Renal cortex interstitium (tissue), 15 donors: ENCODE data around the gene NRP1. TPM values are rescaled to one million over a fixed set of nuclear protein-coding genes. Genes with fewer than 3 reads are reported as not detected.
"Not testable (repeated sequence)": the region's sequence is repeated elsewhere in the genome, so short reads cannot be mapped to it uniquely, and the experiment has no call there.

Experiments used
- DNase-seq, 11 donors: peaks; one replicate each; pipeline ENCODE4 v3.0.0-alpha.2; 2013; ENCODE audit warnings: low read depth in 9 of 11, low spot score in 4 of 11; ENCODE audit errors: extremely low read depth in 1 of 11
- long read RNA-seq, 16 experiments: transcript quantifications; one replicate each; lab custom pipeline, GENCODE V29; 2026
- polyA plus RNA-seq, 3 donors: library from polyadenylated mRNA; unstranded; fragments of 120-200 nt; gene quantifications; one replicate each; pipeline ENCODE4 v1.2.1, GENCODE V29; 2013; ENCODE audit not compliant: insufficient read length in 3 of 3

Gene NRP1
- polyA plus RNA-seq, result 100 to 1,000 TPM; 148 to 156 (median 155) TPM
- long read RNA-seq, donor 1, full-length matches to known transcripts, result 5 of 44 reads
- long read RNA-seq, donor 1, partial matches to known transcripts, result 39 of 44 reads
- long read RNA-seq, donor 1, other reads (novel, unspliced or antisense), result 0 of 44 reads
- long read RNA-seq, donor 2, full-length matches to known transcripts, result 3 of 90 reads
- long read RNA-seq, donor 2, partial matches to known transcripts, result 87 of 90 reads
- long read RNA-seq, donor 2, other reads (novel, unspliced or antisense), result 0 of 90 reads
- long read RNA-seq, donor 3, full-length matches to known transcripts, result 13 of 65 reads
- long read RNA-seq, donor 3, partial matches to known transcripts, result 52 of 65 reads
- long read RNA-seq, donor 3, other reads (novel, unspliced or antisense), result 0 of 65 reads
- long read RNA-seq, donor 4, full-length matches to known transcripts, result 11 of 68 reads
- long read RNA-seq, donor 4, partial matches to known transcripts, result 57 of 68 reads
- long read RNA-seq, donor 4, other reads (novel, unspliced or antisense), result 0 of 68 reads
- long read RNA-seq, donor 5, result 0 reads
- long read RNA-seq, donor 6, full-length matches to known transcripts, result 12 of 53 reads
- long read RNA-seq, donor 6, partial matches to known transcripts, result 41 of 53 reads
- long read RNA-seq, donor 6, other reads (novel, unspliced or antisense), result 0 of 53 reads
- long read RNA-seq, donor 7, full-length matches to known transcripts, result 6 of 47 reads
- long read RNA-seq, donor 7, partial matches to known transcripts, result 41 of 47 reads
- long read RNA-seq, donor 7, other reads (novel, unspliced or antisense), result 0 of 47 reads
- long read RNA-seq, donor 8, full-length matches to known transcripts, result 13 of 73 reads
- long read RNA-seq, donor 8, partial matches to known transcripts, result 60 of 73 reads
- long read RNA-seq, donor 8, other reads (novel, unspliced or antisense), result 0 of 73 reads
- long read RNA-seq, donor 9, full-length matches to known transcripts, result 8 of 59 reads
- long read RNA-seq, donor 9, partial matches to known transcripts, result 51 of 59 reads
- long read RNA-seq, donor 9, other reads (novel, unspliced or antisense), result 0 of 59 reads
- long read RNA-seq, donor 10, full-length matches to known transcripts, result 3 of 33 reads
- long read RNA-seq, donor 10, partial matches to known transcripts, result 30 of 33 reads
- long read RNA-seq, donor 10, other reads (novel, unspliced or antisense), result 0 of 33 reads
- long read RNA-seq, donor 11, full-length matches to known transcripts, result 8 of 58 reads
- long read RNA-seq, donor 11, partial matches to known transcripts, result 50 of 58 reads
- long read RNA-seq, donor 11, other reads (novel, unspliced or antisense), result 0 of 58 reads
- long read RNA-seq, donor 12, full-length matches to known transcripts, result 4 of 19 reads
- long read RNA-seq, donor 12, partial matches to known transcripts, result 15 of 19 reads
- long read RNA-seq, donor 12, other reads (novel, unspliced or antisense), result 0 of 19 reads
- long read RNA-seq, donor 13, result 0 reads
- long read RNA-seq, donor 14, full-length matches to known transcripts, result 5 of 37 reads
- long read RNA-seq, donor 14, partial matches to known transcripts, result 32 of 37 reads
- long read RNA-seq, donor 14, other reads (novel, unspliced or antisense), result 0 of 37 reads
- long read RNA-seq, donor 15, partial matches to known transcripts, result 26 of 27 reads
- long read RNA-seq, donor 15, other reads (novel, unspliced or antisense), result 0 of 27 reads
- long read RNA-seq, donor 16, full-length matches to known transcripts, result 30 of 265 reads
- long read RNA-seq, donor 16, partial matches to known transcripts, result 229 of 265 reads
- long read RNA-seq, donor 16, other reads (novel, unspliced or antisense), result 6 of 265 reads

- no peak for DNase-seq
Measured at GRCh38 chr10:33334153-33334804, at the start of gene NRP1. NRP1 (minus strand) TSS chr10:33334667; CDS start chr10:33334382, 285 bp downstream.

DNA sequence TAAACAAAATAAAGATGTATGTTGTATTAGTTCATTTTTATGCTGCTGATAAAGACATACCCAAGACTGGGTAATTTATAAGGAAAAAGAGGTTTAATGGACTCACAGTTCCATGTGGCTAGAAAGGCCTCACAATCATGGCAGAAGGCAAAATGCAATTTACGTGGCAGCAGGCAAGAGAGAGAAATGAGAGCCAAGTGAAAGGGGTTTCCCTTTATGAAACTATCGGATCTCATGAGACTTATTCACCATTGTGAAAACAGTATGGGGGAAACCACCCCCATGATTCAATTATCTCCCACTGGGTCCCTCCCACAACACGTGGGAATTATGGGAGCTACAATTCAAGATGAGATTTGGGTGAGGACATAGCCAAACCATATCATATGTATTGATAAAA lies 49.7 kb upstream of the NRP1 start:
- DNase-seq, result not testable (repeated sequence)

- DNase-seq, result peak in 1 of 11 donors; percentile 36
Measured at GRCh38 chr10:33382921-33383713, 48.6 kb upstream of the NRP1 start.

- DNase-seq, result no peak
Measured at GRCh38 chr10:33382216-33382600, 47.7 kb upstream of the NRP1 start.

- no peak for DNase-seq
Measured at GRCh38 chr10:33381451-33382215, 47.2 kb upstream of the NRP1 start.

DNA sequence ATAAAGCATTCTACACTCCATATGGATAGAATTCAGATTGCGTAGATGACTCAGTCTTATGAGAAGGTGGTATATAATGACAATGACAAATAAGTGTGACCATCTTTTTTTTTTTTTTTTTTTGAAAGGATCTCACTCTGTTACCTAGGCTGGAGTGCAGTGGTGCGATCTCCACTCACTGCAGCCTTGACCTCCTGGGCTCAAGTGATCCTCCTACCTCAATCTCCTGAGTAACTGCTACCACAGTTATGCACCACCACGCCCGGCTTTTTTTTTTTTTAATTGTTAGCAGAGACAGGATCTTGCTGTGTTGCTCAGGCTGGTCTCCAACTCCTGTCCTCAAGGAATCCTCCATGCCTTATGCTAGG lies 43.2 kb upstream of the NRP1 start:
- no peak for DNase-seq

DNA sequence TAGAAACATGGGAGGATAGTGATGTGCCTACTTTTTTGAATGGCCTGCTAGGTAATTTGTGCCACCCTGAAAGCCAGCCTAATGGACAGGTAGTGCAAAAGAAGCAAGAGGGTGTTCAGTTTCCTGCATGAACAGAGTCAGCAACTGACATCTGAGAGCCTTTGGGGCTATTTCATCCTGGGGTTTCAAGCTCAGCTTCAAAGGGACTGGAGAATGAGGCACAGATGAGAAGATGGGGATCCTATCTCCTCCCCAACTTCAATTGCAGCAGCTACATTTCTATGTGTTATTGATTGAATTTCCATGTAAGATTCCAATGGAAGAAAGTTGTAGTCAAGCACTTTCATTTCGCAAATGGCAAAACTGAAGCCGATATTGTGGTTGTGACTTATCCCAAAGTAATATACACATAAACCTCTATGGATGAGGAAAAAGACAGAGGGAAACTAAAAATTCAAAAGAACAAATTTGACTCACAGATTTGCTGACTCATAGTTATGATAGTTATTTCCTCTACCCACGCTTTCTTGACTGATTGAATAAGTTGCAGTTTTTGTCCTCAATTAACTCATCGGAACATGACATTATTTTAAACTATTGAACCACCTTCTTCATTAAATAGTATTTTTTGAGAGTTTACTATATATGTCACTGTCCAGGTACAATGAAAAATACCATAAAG lies 42.6 kb upstream of the NRP1 start:
- DNase-seq, result no peak

- no peak for DNase-seq
Measured at GRCh38 chr10:33376476-33376875, 42.0 kb upstream of the NRP1 start.

DNA sequence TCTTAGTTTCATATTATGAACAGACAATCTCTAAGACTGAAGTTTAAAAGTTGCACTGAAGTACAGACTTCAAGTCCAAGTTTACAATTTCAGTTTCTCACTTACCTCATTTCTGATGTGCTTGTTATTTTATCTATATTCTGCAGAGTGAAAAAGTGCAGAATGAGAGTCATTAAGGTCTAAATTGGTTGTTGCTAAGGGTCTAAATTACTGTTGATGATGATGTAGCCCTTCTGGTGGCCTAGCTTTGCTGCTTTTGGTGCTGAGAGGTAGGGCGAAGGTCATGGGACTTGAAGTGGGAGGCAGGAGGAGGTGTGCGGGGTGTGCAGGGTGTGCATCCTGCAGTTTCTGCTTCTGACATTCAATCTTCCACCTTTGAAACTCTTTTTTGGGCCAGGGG lies 38.8 kb upstream of the NRP1 start:
- DNase-seq, result no peak

DNA sequence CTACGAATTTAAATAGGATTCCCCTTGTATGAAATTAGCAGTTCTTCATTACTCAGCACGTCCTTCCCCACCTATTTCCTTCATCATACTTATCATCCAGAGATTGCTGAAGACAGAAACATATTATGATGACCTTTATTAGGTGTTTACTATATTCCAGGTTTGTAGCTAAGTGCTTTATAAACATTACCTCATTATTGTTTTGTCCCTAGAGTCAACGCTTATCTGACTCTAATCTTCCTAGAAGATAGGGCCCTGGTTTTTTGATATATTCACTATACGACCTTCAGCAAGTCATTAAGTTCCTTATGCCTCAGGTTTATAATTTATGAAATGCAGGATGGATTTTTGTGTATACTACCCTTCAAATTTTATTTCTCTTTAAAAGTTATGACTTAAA lies 36.8 kb upstream of the NRP1 start:
- DNase-seq, result no peak

- DNase-seq, result no peak
Measured at GRCh38 chr10:33370434-33370930, 36.0 kb upstream of the NRP1 start.

DNA sequence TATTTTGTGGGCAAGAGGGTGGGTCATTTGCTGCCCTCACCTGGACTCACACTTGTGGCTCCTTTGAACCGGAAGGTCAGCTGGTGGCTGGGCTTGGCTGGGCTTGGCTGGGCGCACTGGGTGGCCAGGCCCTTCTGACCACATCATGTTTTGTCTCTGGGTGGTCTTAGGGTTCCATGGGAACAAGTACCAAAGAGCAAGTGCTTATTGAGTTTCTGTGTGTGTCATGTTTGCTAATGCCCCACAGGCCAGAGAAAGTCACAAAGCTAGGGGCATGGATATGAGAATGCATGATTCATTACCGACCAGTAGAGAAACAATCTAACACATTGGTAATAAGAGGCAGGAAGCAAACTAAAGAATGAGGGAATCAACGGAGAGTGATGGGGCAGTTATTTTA lies 33.6 kb upstream of the NRP1 start:
- DNase-seq, result no peak

GRCh38 chr10:33365871-33366411 lies 31.5 kb upstream of the NRP1 start:
- DNase-seq, result no peak

- DNase-seq, result no peak
Measured at GRCh38 chr10:33365301-33365700, 30.8 kb upstream of the NRP1 start.

DNA sequence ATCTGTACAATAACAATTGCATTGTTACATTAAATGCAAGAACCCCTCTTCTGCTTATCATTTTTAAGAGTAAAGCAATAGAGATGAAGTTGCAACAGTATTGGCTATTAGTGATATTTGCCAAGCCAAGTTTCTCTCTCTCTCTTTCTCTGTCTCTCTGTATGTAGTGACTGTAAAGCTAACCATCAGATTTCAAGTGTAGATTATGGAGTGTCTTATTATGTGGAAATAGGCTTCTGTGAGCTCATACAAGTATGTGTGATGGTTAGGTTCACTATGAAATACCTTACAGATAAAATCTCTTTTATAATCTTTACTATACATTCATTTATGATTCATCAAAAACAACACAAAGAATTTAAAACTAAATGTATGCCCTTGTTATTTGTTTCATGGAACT lies 28.6 kb upstream of the NRP1 start:
- DNase-seq, result no peak
